Measurements from ENCODE around the gene SLC4A3. TPM values are rescaled to one million over a fixed set of nuclear protein-coding genes. Genes with fewer than 3 reads are reported as not detected.

Gene SLC4A3
- total RNA-seq, 2 donors from 2014 or later, result 13.4 to 20.2 TPM

- H3K27me3 Mint-ChIP-seq (ENCODE audit: insufficient read depth), result peaks cover 5% of the 10 kb centered on the region
- H3K4me1 ChIP-seq (ENCODE audit: control insufficient read depth, insufficient read depth, low read length), result peaks cover 6% of the 10 kb centered on the region
- H3K4me3 Mint-ChIP-seq, result no peak overlapping the region
- peak overlapping the region; percentile 72 for H3K27ac Mint-ChIP-seq
- no peak overlapping the region for H3K27ac ChIP-seq (ENCODE audit: low read depth, low read length)
- no peak overlapping the region for H3K4me3 ChIP-seq (ENCODE audit: low read length)
- H3K9me3 ChIP-seq (ENCODE audit: control insufficient read depth, low read length), result no peaks in the 10 kb centered on the region
- no peaks in the 10 kb centered on the region for H3K36me3 ChIP-seq (ENCODE audit: control insufficient read depth, insufficient read depth, low read length)
- 18 to 20% methylated on average over 17 to 24 of the region's 24 CpGs for WGBS, 2 experiments (ENCODE audit: insufficient coverage in 1 of 2, insufficient read length in 1 of 2)
- peak; percentile 99 for DNase-seq
- H3K9ac ChIP-seq (ENCODE audit: extremely low read depth, low read length, poor library complexity, severe bottlenecking), result no peak overlapping the region
- TF ChIP-seq CTCF (conservative IDR thresholded peaks at IDR 0.05), result peak; percentile 99
- H3K27me3 ChIP-seq (ENCODE audit: control insufficient read depth, insufficient read depth, low read length, poor library complexity, severe bottlenecking), result peaks cover 10% of the 10 kb centered on the region
- no peaks in the 10 kb centered on the region for H3K9me3 Mint-ChIP-seq
- peaks cover 13% of the 10 kb centered on the region for H3K4me1 Mint-ChIP-seq
- H3K36me3 Mint-ChIP-seq (ENCODE audit: low read depth), result peaks cover 5% of the 10 kb centered on the region
These were observed 15.1 kb downstream of the SLC4A3 start for GRCh38 chr2:219642465-219643083.

- peak; percentile 46 for DNase-seq
- Mint-ChIP-seq H3K27me3 (ENCODE audit: insufficient read depth) (peaks cover 5% of the 10 kb centered on the region), H3K36me3 (ENCODE audit: low read depth) (peaks cover 5% of the 10 kb centered on the region), H3K27ac (no peak overlapping the region), H3K9me3 (no peaks in the 10 kb centered on the region), H3K4me3 (no peak overlapping the region), H3K4me1 (peaks cover 13% of the 10 kb centered on the region)
- no peak for TF ChIP-seq CTCF (conservative IDR thresholded peaks at IDR 0.05)
- Histone ChIP-seq H3K27ac (ENCODE audit: low read depth, low read length) (no peak overlapping the region), H3K4me1 (ENCODE audit: control insufficient read depth, insufficient read depth, low read length) (peaks cover 6% of the 10 kb centered on the region), H3K36me3 (ENCODE audit: control insufficient read depth, insufficient read depth, low read length) (no peaks in the 10 kb centered on the region), H3K9me3 (ENCODE audit: control insufficient read depth, low read length) (no peaks in the 10 kb centered on the region), H3K9ac (ENCODE audit: extremely low read depth, low read length, poor library complexity, severe bottlenecking) (no peak overlapping the region), H3K4me3 (ENCODE audit: low read length) (no peak overlapping the region), H3K27me3 (ENCODE audit: control insufficient read depth, insufficient read depth, low read length, poor library complexity, severe bottlenecking) (peaks cover 10% of the 10 kb centered on the region)
- 94 to 97% methylated on average over 5 to 7 of the region's 7 CpGs for WGBS, 2 experiments (ENCODE audit: insufficient coverage in 1 of 2, insufficient read length in 1 of 2)
These were observed 15.6 kb downstream of the SLC4A3 start for GRCh38 chr2:219643084-219643473.

GRCh38 chr2:219643788-219644398 lies 16.5 kb downstream of the SLC4A3 start:
- Mint-ChIP-seq H3K4me1 (peaks cover 13% of the 10 kb centered on the region), H3K27me3 (ENCODE audit: insufficient read depth) (peaks cover 5% of the 10 kb centered on the region), H3K27ac (no peak overlapping the region), H3K36me3 (ENCODE audit: low read depth) (peaks cover 5% of the 10 kb centered on the region), H3K4me3 (no peak overlapping the region), H3K9me3 (no peaks in the 10 kb centered on the region)
- TF ChIP-seq CTCF (conservative IDR thresholded peaks at IDR 0.05), result no peak
- peak; percentile 72 for DNase-seq
- no peak overlapping the region for H3K9ac ChIP-seq (ENCODE audit: extremely low read depth, low read length, poor library complexity, severe bottlenecking)
- no peak overlapping the region for H3K27ac ChIP-seq (ENCODE audit: low read depth, low read length)
- 92 to 93% methylated on average over 13 to 14 of the region's 14 CpGs for WGBS, 2 experiments (ENCODE audit: insufficient coverage in 1 of 2, insufficient read length in 1 of 2)
- peaks cover 10% of the 10 kb centered on the region for H3K27me3 ChIP-seq (ENCODE audit: control insufficient read depth, insufficient read depth, low read length, poor library complexity, severe bottlenecking)
- peaks cover 6% of the 10 kb centered on the region for H3K4me1 ChIP-seq (ENCODE audit: control insufficient read depth, insufficient read depth, low read length)
- H3K4me3 ChIP-seq (ENCODE audit: low read length), result no peak overlapping the region
- no peaks in the 10 kb centered on the region for H3K36me3 ChIP-seq (ENCODE audit: control insufficient read depth, insufficient read depth, low read length)
- no peaks in the 10 kb centered on the region for H3K9me3 ChIP-seq (ENCODE audit: control insufficient read depth, low read length)

All from endodermal cell (in vitro differentiated cells).